DOHH2 (cell line): Measurements from ENCODE around the gene ACER3.

ENCODE experiments used
- H3F3A ChIP-seq: fragments of 200-600 bp; sonication (generic), shearing (Covaris generic); 2 replicates; pipeline ENCODE4 v1.6.0; 2016; ENCODE audit warnings: antibody characterized with exemption, mild to moderate bottlenecking; ENCODE audit not compliant: control insufficient read depth, insufficient read depth
- H3K27ac ChIP-seq: fragments of 200-600 bp; sonication (generic); 2 replicates; pipeline ENCODE4 v1.5.1; 2014; ENCODE audit warnings: low read depth, mild to moderate bottlenecking, low read length, moderate library complexity
- H3K27me3 ChIP-seq: fragments of 200-600 bp; sonication (generic); 2 replicates; pipeline ENCODE4 v1.6.1; 2014; ENCODE audit warnings: mild to moderate bottlenecking, low read length, mixed read lengths; ENCODE audit not compliant: control insufficient read depth
- H3K36me3 ChIP-seq: fragments of 200-600 bp; sonication (generic); 2 replicates; pipeline ENCODE4 v1.6.1; 2014; ENCODE audit warnings: mild to moderate bottlenecking, low read length, moderate library complexity, mixed read lengths; ENCODE audit not compliant: control insufficient read depth
- H3K4me1 ChIP-seq: fragments of 200-600 bp; sonication (generic); 2 replicates; pipeline ENCODE4 v1.6.1; 2014; ENCODE audit warnings: mild to moderate bottlenecking, low read length, mixed read lengths; ENCODE audit not compliant: control insufficient read depth
- H3K4me2 ChIP-seq: fragments of 200-600 bp; sonication (generic); 2 replicates; pipeline ENCODE4 v1.6.0; 2014; ENCODE audit warnings: mild to moderate bottlenecking, low read length, moderate library complexity
- H3K4me3 ChIP-seq: fragments of 200-600 bp; sonication (generic); 2 replicates; pipeline ENCODE4 v1.5.1; 2014; ENCODE audit warnings: mild to moderate bottlenecking, low read length, mixed read lengths
- H3K79me2 ChIP-seq: fragments of 200-600 bp; sonication (generic); 2 replicates; pipeline ENCODE4 v1.6.1; 2014; ENCODE audit warnings: mild to moderate bottlenecking, low read length, mixed read lengths; ENCODE audit not compliant: control insufficient read depth
- H3K9me2 ChIP-seq: fragments of 200-600 bp; sonication (generic); replicated peaks from 2 replicates; pipeline ENCODE4 v1.6.1; 2014; ENCODE audit warnings: mild to moderate bottlenecking, low read length, mixed read lengths; ENCODE audit not compliant: control insufficient read depth
- H3K9me3 ChIP-seq: fragments of 200-600 bp; sonication (generic); 2 replicates; pipeline ENCODE4 v1.6.1; 2014; ENCODE audit warnings: antibody characterized with exemption, low read length, mixed read lengths; ENCODE audit not compliant: control insufficient read depth, insufficient read depth
- H4K20me1 ChIP-seq: fragments of 200-600 bp; sonication (generic); 2 replicates; pipeline ENCODE4 v1.6.0; 2014; ENCODE audit warnings: low read depth, mild to moderate bottlenecking, antibody characterized with exemption, low read length, moderate library complexity; ENCODE audit not compliant: control insufficient read depth, insufficient read depth
- EZH2phosphoT487 ChIP-seq: fragments of 200-600 bp; sonication (generic); IDR thresholded peaks from 2 replicates; pipeline ENCODE4 v1.6.1; 2017; ENCODE audit warnings: borderline replicate concordance, mild to moderate bottlenecking, antibody characterized with exemption, low read length, moderate library complexity, mixed read lengths
- TF ChIP-seq, protein P1 (sequence below): fragments of 200-600 bp; sonication (generic); IDR thresholded peaks from one replicate; pipeline ENCODE4 v1.5.1; 2014; ENCODE audit warnings: antibody characterized with exemption, mild to moderate bottlenecking, low read depth, low read length; ENCODE audit not compliant: poor library complexity, severe bottlenecking

The ACER3 gene

DNA sequence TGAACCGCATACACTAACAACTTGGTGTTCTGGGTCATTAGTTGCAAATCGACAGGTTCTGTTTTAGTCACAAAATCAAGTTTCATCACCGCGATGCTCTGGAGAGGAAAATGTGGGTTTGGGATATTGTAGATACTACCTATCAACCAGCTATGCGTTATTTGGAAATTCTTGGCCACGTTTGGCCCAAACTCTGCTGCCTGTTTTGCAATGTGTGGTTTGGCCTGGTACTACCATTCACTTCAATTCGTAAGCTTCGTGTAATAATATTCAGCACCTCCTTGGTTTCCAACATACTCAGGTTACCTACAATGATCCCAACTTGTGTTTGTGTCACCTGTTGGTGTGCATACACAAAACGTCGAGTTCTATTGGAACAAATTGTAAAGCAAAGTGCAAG lies 16.2 kb upstream of the ACER3 start:
- Histone ChIP-seq H3K27me3 (peaks cover 11% of the 10 kb centered on the region), H3K27ac (no peak overlapping the region), H3F3A (no peaks in the 10 kb centered on the region), H3K4me3 (no peak overlapping the region), H4K20me1 (no peaks in the 10 kb centered on the region), H3K4me1 (no peaks in the 10 kb centered on the region), H3K9me3 (no peaks in the 10 kb centered on the region; the same call in 1 of the 2 replicates), H3K4me2 (no peak overlapping the region), H3K36me3 (no peaks in the 10 kb centered on the region), H3K9me2 (no peaks in the 10 kb centered on the region), H3K79me2 (no peaks in the 10 kb centered on the region)
- no peak for TF ChIP-seq EZH2phosphoT487
- TF ChIP-seq, protein P1, sequence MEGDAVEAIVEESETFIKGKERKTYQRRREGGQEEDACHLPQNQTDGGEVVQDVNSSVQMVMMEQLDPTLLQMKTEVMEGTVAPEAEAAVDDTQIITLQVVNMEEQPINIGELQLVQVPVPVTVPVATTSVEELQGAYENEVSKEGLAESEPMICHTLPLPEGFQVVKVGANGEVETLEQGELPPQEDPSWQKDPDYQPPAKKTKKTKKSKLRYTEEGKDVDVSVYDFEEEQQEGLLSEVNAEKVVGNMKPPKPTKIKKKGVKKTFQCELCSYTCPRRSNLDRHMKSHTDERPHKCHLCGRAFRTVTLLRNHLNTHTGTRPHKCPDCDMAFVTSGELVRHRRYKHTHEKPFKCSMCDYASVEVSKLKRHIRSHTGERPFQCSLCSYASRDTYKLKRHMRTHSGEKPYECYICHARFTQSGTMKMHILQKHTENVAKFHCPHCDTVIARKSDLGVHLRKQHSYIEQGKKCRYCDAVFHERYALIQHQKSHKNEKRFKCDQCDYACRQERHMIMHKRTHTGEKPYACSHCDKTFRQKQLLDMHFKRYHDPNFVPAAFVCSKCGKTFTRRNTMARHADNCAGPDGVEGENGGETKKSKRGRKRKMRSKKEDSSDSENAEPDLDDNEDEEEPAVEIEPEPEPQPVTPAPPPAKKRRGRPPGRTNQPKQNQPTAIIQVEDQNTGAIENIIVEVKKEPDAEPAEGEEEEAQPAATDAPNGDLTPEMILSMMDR: no peak

DNA sequence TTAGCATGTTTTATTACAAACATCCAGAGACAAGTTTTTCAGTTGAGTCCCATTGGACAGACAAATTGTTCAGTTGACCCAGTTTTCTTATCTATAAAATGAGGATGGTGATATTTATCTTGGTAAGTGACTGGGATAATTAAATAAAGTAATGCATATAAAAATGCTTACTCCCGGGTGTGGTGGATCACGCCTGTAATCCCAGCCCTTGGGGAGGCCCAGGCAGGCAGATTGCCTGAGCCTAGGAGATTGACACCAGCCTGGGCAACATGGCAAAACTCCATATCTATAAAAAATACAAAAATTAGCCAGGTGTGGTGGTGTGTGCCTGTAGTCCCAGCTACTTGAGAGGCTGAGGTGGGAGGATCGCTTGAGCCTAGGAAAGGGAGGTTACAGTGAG lies 15.6 kb upstream of the ACER3 start:
- Histone ChIP-seq H3K9me2 (no peaks in the 10 kb centered on the region), H3F3A (no peaks in the 10 kb centered on the region), H4K20me1 (no peaks in the 10 kb centered on the region), H3K4me1 (no peaks in the 10 kb centered on the region), H3K27ac (no peak overlapping the region), H3K9me3 (no peaks in the 10 kb centered on the region; the same call in 1 of the 2 replicates), H3K36me3 (no peaks in the 10 kb centered on the region), H3K79me2 (no peaks in the 10 kb centered on the region), H3K27me3 (peaks cover 8% of the 10 kb centered on the region), H3K4me3 (no peak overlapping the region), H3K4me2 (no peak overlapping the region)
- no peak for TF ChIP-seq EZH2phosphoT487
- TF ChIP-seq, protein P1: no peak

DNA sequence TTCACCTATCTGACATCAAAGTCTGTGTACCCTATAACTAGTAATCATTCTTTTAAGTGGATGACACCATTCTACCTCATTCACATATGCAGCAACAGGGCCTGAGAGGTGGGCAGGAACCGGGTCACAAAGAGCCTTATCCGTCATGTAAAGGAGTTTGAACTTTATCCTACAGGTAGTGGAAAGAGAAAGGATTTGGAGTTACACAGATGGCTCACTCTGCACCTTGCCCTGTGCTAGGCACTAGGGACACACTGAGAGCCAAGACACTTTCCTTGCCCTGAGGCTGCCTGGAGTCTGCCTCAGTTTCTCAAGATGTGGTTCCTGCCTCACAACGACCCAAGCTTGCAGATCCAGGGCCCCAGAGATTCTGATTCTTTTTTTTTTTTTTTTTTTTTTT lies 14.3 kb upstream of the ACER3 start:
- H3K36me3 ChIP-seq: no peaks in the 10 kb centered on the region
- H3K27me3 ChIP-seq: peaks cover 7% of the 10 kb centered on the region
- no peaks in the 10 kb centered on the region for H3K9me2 ChIP-seq
- no peak overlapping the region for H3K27ac ChIP-seq
- H3F3A ChIP-seq: no peaks in the 10 kb centered on the region
- H3K79me2 ChIP-seq: no peaks in the 10 kb centered on the region
- no peaks in the 10 kb centered on the region for H3K4me1 ChIP-seq
- no peak overlapping the region for H3K4me2 ChIP-seq
- TF ChIP-seq EZH2phosphoT487: no peak
- TF ChIP-seq, protein P1: no peak
- H4K20me1 ChIP-seq: no peaks in the 10 kb centered on the region
- H3K4me3 ChIP-seq: no peak overlapping the region
- H3K9me3 ChIP-seq: no peaks in the 10 kb centered on the region; the same call in 1 of the 2 replicates

DNA sequence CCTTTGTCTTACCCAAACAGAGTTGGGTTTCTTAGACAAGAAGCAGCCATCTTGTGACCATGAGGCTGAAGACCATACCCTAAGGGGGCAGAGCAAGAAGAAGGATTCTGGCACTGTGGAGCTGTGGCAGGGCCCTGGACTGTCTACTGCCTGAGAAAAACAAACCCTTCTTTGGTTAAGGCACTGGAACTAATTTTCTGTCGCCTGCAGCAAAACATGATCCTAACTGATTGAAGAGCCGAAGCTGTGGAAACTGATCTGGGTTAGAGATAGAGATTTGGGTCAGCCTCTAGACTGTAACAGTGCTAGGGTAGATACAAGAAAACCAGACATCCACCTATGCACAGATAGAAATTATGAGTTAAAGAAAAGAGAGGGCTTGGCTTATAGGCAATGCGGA lies 11.3 kb upstream of the ACER3 start:
- Histone ChIP-seq H3K9me2 (no peaks in the 10 kb centered on the region), H3K9me3 (no peaks in the 10 kb centered on the region), H3K27ac (no peak overlapping the region), H3K36me3 (no peaks in the 10 kb centered on the region), H3K27me3 (peaks cover 3% of the 10 kb centered on the region; the same call in 1 of the 2 replicates), H3K79me2 (no peaks in the 10 kb centered on the region), H3K4me3 (no peak overlapping the region), H3K4me2 (no peak overlapping the region), H4K20me1 (no peaks in the 10 kb centered on the region), H3K4me1 (no peaks in the 10 kb centered on the region), H3F3A (no peaks in the 10 kb centered on the region)
- TF ChIP-seq EZH2phosphoT487: no peak
- TF ChIP-seq, protein P1: no peak
